NCI-H82 treated with DMSO at 0.1 percent for 48 hours (cell line): ENCODE results near the gene FRY.

ENCODE experiments used
- DNase-seq: peaks from one replicate; lab custom pipeline; 2025; ENCODE audit not compliant: unreplicated experiment; lab: John Stamatoyannopoulos, UW

Gene FRY

GRCh38 chr13:32016119-32016518, 15.5 kb upstream of the FRY start:
- no peak for DNase-seq

DNA sequence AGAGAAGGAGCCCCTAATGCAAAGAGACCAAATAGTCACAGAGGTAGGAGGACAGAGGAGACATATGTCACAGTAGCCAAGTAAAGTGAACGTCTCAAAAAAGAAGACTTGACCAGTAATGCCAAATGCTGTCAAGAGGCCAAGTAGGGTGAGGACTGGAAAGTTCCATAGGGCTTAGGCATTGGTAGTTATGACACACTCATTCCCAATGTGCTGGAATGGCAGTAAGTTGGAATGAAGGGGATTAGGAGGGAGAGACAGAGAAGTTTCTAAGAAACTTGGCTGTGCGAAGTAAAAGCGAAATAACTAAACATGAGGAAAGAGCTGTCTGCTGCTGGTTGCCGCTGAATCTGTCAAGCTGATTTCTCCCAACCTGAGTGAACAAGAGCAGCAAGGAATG, 14.9 kb upstream of the FRY start:
- no peak for DNase-seq

DNA sequence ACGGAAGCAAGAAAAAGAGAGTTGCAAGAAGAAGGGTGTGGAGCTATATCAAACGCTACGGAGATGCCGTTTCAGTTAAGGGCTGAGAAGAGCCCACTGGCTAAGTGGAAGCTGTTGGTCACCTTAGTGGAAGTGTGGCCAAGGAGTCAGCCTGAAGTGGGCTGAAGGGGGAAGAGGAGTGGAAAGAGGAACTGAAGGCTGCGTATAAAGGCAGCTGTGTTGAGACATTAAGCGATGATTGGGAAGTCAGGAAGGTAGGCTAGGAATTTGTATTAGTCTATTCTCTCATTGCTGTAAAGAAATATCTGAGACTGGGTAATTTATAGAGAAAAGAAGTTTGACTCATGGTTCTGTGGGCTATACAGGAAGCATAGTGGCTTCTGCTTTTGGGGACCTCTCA, 14.1 kb upstream of the FRY start:
- DNase-seq = no peak

GRCh38 chr13:32019612-32020233, 11.9 kb upstream of the FRY start:
- DNase-seq = peak; percentile 70

DNA sequence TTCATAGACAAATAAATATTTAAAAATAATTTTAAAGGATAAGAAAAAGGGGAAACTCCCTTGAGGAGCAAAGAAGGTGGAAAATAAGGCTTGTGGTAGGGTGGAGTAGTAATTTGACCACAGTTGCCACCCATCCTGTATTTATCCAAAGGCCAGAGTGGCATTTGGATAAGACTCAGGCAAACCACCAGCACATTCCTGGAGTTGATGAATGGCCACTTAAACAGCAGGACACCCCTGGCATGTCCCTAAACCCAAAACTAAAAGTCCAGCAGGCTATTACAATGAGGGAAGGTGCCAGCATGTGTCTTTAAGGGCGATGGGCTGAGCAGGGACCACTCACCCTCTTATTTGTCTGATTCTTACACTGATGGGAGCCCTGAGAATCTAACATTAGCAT, 9.8 kb upstream of the FRY start:
- no peak for DNase-seq

GRCh38 chr13:32022311-32022710, 9.3 kb upstream of the FRY start:
- peak; percentile 66 for DNase-seq

DNA sequence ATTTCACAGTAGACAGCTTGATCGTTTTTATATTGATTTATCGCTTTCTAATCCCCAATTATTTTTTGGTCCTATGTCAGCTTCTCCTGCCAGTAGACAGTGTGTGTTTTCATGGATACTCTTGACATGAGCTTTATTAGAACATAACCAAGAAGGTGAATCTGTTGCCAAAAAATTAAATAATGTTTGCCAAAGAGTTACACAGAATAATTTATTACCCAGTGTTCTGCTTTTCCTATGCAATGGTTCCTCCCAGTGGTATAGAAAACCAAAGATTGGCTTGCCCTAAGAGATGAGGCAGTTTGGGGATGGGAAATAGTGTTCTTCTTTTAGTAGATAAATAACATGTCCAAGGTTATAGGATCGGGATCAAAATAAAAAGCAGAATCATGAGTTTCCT, 8.5 kb upstream of the FRY start:
- DNase-seq = no peak

DNA sequence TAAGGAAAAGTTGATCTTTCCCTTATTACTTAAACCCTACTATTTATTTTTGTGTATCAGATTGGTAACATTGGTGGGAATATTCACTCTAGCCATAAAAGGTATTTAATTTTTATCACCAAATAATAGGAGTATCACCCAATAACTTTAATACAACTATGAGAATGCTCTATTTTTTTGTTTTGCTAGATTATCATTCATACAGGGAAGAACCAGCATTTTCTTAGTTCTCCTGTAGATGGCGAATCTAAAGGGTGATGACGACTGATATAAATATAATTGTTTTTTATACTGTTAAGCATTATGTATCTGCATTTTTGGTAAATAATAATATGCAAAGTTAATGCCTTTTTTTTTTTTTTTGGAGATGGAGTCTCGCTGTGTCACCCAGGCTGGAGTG, 7.9 kb upstream of the FRY start:
- no peak for DNase-seq

GRCh38 chr13:32024750-32025149, 6.8 kb upstream of the FRY start:
- no peak for DNase-seq

GRCh38 chr13:32025730-32026129, 5.8 kb upstream of the FRY start:
- DNase-seq = no peak

DNA sequence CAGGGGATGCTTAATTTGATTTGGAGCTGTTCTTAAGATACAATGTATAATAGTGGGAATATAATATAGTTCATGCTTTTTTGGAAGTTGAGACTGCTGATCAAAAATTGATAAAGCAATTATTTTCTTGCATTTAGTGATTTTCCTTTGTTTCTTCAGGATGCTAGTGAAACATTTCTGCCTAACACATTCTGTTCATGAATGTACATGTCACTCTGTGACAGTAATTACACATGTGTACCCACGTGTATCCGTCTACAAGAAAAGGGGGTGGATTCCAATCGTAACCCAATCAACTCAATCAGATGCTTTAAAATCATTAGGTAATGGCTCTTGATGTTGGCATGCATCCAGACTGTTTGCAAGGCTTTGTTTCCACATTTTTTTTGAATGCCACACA, 5.0 kb upstream of the FRY start:
- peak; percentile 42 for DNase-seq

DNA sequence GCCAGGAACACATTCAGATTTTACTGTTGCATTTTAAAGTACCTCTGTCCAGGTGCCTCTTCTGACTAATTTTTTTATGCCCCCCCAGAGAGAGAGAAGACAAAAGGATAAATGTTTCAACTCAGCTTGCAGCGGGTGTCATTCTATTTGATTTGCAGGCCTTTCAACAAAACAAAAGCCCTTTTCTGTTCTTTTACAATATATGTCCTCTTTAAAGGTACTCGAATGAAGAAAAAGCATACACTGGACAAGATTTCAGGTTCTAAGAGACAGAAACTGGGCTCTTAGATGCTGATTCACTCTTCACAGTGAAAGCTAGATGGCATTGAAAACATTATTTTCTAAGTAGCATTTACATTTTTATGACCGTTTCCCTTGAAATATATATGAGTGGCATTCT, 2.9 kb upstream of the FRY start:
- DNase-seq = no peak

DNA sequence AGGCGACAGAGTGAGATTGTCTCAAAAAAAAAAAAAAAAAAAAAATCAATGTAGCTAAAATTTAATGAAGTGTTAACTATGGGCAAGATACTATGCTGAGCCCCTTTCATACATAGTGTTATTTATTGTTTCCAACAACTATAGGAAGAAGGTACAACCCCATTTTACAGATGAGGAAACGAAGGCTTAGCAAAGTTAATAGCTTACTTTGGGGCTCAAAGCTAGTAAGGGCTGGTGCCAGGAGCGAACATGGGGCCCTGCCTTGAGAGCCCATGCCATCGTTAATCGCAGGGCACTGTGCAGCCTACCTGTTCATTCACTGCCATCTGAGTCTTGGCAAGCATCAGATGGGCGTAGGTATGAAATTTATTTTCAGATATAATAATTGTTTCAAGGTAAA, 1.9 kb upstream of the FRY start:
- DNase-seq = no peak

- DNase-seq = no peak
These were observed 319 bp downstream of the FRY start for GRCh38 chr13:32031815-32032370.

- no peak for DNase-seq
These were observed 1.2 kb downstream of the FRY start for GRCh38 chr13:32032759-32033158.

DNA sequence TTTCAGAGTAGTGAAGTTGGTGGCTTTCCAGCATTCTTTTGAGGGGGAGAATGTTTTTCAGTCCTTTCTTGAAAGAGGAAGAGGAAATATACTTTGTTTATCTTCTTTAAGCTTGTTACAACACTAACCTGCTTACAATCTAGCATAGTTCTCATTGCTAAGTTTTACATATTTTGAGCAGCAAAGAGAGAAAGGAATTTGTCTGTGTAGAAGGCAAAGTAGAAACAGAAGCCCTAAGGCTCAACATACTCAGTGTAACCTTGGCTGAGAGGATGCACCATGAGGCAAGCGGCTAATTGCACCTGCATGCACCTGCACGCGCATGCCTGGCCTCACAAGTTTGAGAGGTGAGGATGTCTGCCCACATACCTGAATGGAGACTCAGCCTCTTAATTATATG, 2.2 kb downstream of the FRY start:
- no peak for DNase-seq

- no peak for DNase-seq
These were observed 4.1 kb downstream of the FRY start for GRCh38 chr13:32035716-32036115.

GRCh38 chr13:32036126-32036695, 4.6 kb downstream of the FRY start:
- no peak for DNase-seq

DNA sequence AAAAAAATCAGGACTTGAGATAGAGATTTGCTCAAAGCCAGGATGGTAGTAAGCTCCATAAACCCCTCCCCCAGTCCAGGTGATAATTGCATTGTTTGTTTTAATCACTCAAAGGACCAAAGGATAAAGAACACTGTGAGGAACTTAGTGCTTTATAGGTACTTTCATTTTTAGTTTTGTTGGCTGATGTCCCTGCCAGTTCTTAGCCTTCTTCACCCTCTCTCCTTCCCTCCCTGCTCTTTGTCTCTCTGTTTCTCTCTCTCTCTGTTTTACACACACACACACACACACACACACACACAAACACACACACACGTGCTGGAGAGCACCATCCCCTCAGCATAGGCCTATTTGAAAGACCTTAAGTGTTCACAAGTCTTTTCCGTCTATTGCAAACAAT, 5.2 kb downstream of the FRY start:
- DNase-seq = no peak

DNA sequence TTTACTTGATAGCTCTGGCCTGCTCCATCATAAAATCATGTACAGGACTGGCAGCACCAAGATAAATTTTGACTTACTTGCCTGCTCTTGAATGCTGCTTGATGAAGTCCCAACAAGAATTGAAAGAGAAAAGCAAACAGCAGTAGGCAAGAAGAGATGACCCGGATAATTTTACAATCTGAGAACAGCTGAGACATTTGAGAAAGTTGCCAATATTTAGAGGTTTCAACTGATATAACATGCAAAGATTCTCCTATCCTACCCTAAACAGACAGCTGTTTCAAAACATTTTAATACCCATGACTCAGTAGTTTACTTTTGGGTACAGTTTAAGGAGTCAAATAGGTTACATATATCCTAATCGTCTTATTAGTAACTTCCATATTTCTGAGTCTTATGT, 5.9 kb downstream of the FRY start:
- DNase-seq = no peak

DNA sequence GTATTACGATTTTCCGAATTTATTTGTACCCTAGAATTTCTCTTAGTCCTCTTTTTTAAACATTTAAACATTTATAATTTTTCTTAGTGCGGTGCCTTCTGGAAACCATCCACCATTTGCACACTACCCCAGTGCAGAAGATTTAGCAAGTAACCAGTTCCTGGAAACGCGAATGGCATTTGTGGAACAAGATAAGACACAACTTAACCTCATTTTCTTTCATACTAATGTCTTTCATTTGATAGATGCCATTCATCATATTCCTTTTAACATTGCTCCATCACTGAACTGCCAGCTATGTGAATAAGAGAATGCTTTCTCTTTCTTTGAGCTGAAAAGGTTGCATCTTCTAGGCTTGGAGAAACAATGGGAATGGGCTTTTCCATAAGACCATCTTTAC, 6.8 kb downstream of the FRY start:
- DNase-seq = no peak

GRCh38 chr13:32039056-32039455, 7.5 kb downstream of the FRY start:
- no peak for DNase-seq

DNA sequence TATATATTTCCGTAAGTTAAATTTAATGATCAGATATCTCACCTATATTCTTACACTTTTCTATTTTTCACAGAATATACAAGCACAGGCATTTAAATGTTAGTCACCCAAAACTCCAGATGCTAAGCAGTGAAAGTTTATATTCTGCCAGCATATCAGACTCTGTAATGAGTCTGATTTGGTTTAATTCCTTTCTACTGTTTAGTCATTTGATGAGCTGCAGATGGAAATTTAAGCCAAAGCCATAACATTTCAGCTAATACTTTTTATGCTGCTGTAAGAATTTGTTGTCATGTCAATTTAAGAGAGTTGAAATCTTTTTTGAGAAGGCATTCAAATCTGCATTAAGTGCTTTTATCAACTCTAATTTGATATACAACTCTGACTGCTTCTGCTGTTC, 8.0 kb downstream of the FRY start:
- DNase-seq = no peak
